GM18909 (cell line): ENCODE results near the gene LMOD3.

ENCODE experiments used
- ATAC-seq: cut with Tn5 transposase; IDR thresholded peaks from one replicate; pipeline ENCODE4 v1.9.1; 2021; ENCODE audit warnings: mild to moderate bottlenecking; ENCODE audit not compliant: unreplicated experiment, poor library complexity

The LMOD3 gene

GRCh38 chr3:69122403-69122802 lies at the start of gene LMOD3:
TSS of gene LMOD3 (minus strand) at chr3:69122595. CDS start at chr3:69122386, 209 bp downstream.
- no peak for ATAC-seq

- no peak for ATAC-seq
Measured at GRCh38 chr3:69172058-69172457, 49.7 kb upstream of the LMOD3 start.

GRCh38 chr3:69166446-69166845 lies 44.1 kb upstream of the LMOD3 start:
- no peak for ATAC-seq

DNA sequence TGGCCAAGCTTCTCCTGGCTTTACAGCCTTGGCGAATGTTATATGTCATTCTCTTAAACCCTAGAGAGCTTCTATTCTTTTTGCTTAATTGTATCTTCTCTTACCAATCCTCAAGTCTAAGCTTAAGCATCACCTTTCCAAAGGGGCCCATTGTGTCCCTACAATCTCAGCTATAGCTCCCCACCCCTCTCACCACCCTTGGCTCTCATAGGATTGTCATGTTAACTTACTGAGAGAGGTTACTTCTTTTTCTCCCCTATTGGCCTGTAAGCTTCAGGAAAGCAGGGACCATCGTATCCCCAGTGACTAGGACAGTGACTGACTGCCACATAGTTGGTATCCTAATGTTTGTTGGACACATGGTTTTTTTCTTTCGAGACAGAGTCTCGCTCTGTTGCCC lies 43.3 kb upstream of the LMOD3 start:
- ATAC-seq = no peak

- no peak for ATAC-seq
Measured at GRCh38 chr3:69164296-69164695, 41.9 kb upstream of the LMOD3 start.

GRCh38 chr3:69162308-69162980 lies 40.0 kb upstream of the LMOD3 start:
- ATAC-seq = no peak

- peak; percentile 68 for ATAC-seq
Measured at GRCh38 chr3:69161587-69162307, 39.4 kb upstream of the LMOD3 start.

DNA sequence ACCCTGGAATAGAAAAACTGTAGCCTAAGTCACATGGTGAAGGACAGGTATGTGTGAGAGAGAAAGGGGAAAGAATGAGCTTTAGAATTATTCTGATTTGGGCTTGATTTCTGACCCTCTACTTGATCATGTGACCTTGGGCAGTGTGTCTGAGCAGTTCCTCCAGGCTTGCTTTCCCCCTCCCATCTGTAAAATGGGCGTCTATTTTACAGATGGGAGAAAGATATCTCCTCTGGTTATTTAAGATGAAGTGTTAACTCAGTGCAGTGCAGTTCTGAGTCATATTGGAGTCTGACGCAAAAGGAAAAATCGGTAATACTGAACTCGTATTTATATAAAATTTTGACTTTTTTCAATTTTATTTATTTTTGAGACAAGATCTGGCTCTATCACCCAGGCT lies 38.1 kb upstream of the LMOD3 start:
- ATAC-seq = no peak

GRCh38 chr3:69160107-69160506 lies 37.7 kb upstream of the LMOD3 start:
- no peak for ATAC-seq

GRCh38 chr3:69149586-69149985 lies 27.2 kb upstream of the LMOD3 start:
- no peak for ATAC-seq

GRCh38 chr3:69145688-69146087 lies 23.3 kb upstream of the LMOD3 start:
- ATAC-seq = no peak

- no peak for ATAC-seq
Measured at GRCh38 chr3:69144631-69145245, 22.3 kb upstream of the LMOD3 start.

GRCh38 chr3:69143612-69144011 lies 21.2 kb upstream of the LMOD3 start:
- ATAC-seq = no peak

GRCh38 chr3:69142797-69143454 lies 20.5 kb upstream of the LMOD3 start:
- ATAC-seq = no peak

DNA sequence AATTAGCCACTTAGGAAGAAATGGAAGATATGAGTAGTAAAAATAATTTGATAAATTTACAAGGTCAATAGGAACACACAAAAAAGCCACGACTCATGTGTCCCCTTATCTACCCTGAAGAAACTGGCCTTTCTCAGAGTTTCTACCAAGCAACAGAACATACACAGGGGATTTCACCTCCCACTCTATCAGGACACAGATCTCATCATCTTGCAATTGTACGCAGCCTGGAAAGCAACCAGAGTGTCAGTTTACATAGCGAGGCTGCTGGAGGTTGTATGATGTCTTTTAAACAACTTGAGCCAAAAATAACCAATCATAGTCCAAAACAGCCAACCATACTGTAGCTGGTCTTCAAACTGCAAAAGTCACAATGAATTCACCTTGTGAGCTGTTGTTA lies 19.7 kb upstream of the LMOD3 start:
- ATAC-seq = no peak

DNA sequence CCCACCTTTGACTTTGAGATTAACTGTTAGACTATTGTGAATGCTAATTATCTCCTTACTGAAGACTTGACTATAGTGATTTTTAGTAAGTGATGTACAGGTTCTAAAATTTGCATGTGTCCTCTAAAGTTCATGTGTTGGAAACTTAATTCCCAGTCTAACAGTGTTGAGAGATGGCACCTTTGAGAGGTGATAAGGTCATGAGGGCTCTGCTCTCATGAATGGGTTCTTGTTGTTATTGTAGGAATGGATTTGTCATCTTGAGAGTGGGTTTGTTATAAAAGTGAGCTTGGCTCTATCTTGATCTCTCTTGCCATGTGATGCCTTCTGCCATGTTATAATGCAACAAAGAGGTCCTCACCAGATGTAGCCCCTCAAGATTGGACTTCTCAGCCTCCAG lies 18.9 kb upstream of the LMOD3 start:
- no peak for ATAC-seq

- no peak for ATAC-seq
Measured at GRCh38 chr3:69137412-69137811, 15.0 kb upstream of the LMOD3 start.

GRCh38 chr3:69137005-69137404 lies 14.6 kb upstream of the LMOD3 start:
- ATAC-seq = no peak

DNA sequence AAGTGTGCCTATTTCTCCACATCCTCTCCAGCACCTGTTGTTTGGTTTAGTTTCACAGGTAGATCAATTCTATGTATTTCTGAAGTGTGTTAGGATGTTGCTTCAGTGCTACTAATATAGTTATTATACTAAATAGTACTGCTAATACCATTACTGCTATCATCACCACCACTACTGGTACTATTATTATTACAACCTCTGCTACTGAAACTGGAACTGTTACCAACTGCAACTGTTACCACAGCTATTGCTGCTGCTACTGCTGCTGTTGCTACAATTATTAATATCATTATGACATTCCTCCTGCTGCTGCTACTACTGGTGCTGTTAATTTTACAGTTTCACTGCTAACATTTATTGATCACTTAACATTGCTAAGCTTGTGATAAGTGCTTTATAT lies 8.3 kb upstream of the LMOD3 start:
- peak; percentile 88 for ATAC-seq

DNA sequence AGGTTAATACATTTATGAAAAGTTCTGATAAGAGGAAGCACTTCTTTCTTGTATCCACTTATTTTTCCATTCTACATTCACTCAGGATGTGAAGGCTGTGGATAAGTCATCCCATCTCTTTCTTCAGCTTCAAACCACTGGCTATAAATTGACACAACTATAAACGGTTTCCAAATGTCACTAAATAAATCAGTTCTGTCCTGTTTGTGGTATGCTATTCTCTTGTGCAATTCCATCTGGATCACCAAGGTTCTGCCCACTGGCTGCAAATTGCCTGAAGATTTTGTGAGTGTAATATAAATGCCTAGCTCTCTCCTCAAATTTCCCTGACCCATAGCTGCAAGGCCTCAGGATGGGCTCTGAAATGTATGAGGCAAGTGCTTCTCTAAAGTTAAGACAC lies 7.1 kb upstream of the LMOD3 start:
- no peak for ATAC-seq

GRCh38 chr3:69128509-69128908 lies 6.1 kb upstream of the LMOD3 start:
- ATAC-seq = no peak
